Measurements from ENCODE around the gene CHST12.

CHST12 gene

GRCh38 chr7:2460641-2461040 lies 57.2 kb downstream of the CHST12 start:
- no peak for TF ChIP-seq CTCF (IDR thresholded peaks at IDR 0.05; ENCODE audit: low read depth, low read length, poor library complexity, severe bottlenecking)
- TF ChIP-seq EZH2phosphoT487 (IDR thresholded peaks at IDR 0.05; ENCODE audit: borderline replicate concordance, low read length) = no peak
- no peaks in the 10 kb centered on the region for H3K9me3 ChIP-seq (ENCODE audit: control insufficient read depth, insufficient read depth, low read length)
- no peak overlapping the region for H3K4me2 ChIP-seq (ENCODE audit: low read length)
- H3K36me3 ChIP-seq (ENCODE audit: control insufficient read depth, low read length) = no peaks in the 10 kb centered on the region
- no peaks in the 10 kb centered on the region for H3K9me2 ChIP-seq (replicated peaks; ENCODE audit: control insufficient read depth, low read length)
- H4K20me1 ChIP-seq (ENCODE audit: control insufficient read depth, insufficient read depth, low read depth, low read length) = 0 out of 2 replicates have a peak, but pooled peaks cover 2% of the 10 kb centered on the region
- no peaks in the 10 kb centered on the region; the same call in 1 of the 2 replicates for H3F3A ChIP-seq (ENCODE audit: control insufficient read depth, insufficient read depth)
- H3K4me3 ChIP-seq (ENCODE audit: low read length) = no peak overlapping the region
- no peak overlapping the region for H3K27ac ChIP-seq (ENCODE audit: low read depth, low read length)
- H3K4me1 ChIP-seq (ENCODE audit: control insufficient read depth, low read length) = peaks cover under 1% of the 10 kb centered on the region
- no peaks in the 10 kb centered on the region; the same call in 1 of the 2 replicates for H3K27me3 ChIP-seq (ENCODE audit: control insufficient read depth, low read length)
- H3K79me2 ChIP-seq (ENCODE audit: control insufficient read depth, low read length) = no peaks in the 10 kb centered on the region

GRCh38 chr7:2461268-2462026 lies 58.0 kb downstream of the CHST12 start:
- Histone ChIP-seq H3K4me3 (ENCODE audit: low read length) (no peak overlapping the region), H3K36me3 (ENCODE audit: control insufficient read depth, low read length) (no peaks in the 10 kb centered on the region), H3K9me3 (ENCODE audit: control insufficient read depth, insufficient read depth, low read length) (no peaks in the 10 kb centered on the region), H3K4me2 (ENCODE audit: low read length) (no peak overlapping the region), H3K4me1 (ENCODE audit: control insufficient read depth, low read length) (peaks cover 6% of the 10 kb centered on the region), H3K27me3 (ENCODE audit: control insufficient read depth, low read length) (no peaks in the 10 kb centered on the region; the same call in 1 of the 2 replicates), H4K20me1 (ENCODE audit: control insufficient read depth, insufficient read depth, low read depth, low read length) (0 out of 2 replicates have a peak, but pooled peaks cover 2% of the 10 kb centered on the region), H3K9me2 (replicated peaks; ENCODE audit: control insufficient read depth, low read length) (no peaks in the 10 kb centered on the region), H3F3A (ENCODE audit: control insufficient read depth, insufficient read depth) (no peaks in the 10 kb centered on the region), H3K79me2 (ENCODE audit: control insufficient read depth, low read length) (no peaks in the 10 kb centered on the region), H3K27ac (ENCODE audit: low read depth, low read length) (no peak overlapping the region)
- TF ChIP-seq CTCF (IDR thresholded peaks at IDR 0.05; ENCODE audit: low read depth, low read length, poor library complexity, severe bottlenecking) (no peak), EZH2phosphoT487 (IDR thresholded peaks at IDR 0.05; ENCODE audit: borderline replicate concordance, low read length) (no peak)

GRCh38 chr7:2462731-2463130 lies 59.3 kb downstream of the CHST12 start:
- Histone ChIP-seq H3K36me3 (ENCODE audit: control insufficient read depth, low read length) (no peaks in the 10 kb centered on the region), H3K4me2 (ENCODE audit: low read length) (no peak overlapping the region), H3K4me1 (ENCODE audit: control insufficient read depth, low read length) (peaks cover 6% of the 10 kb centered on the region), H3K4me3 (ENCODE audit: low read length) (no peak overlapping the region), H3K79me2 (ENCODE audit: control insufficient read depth, low read length) (no peaks in the 10 kb centered on the region), H3K9me2 (replicated peaks; ENCODE audit: control insufficient read depth, low read length) (no peaks in the 10 kb centered on the region), H3K27ac (ENCODE audit: low read depth, low read length) (no peak overlapping the region), H3K9me3 (ENCODE audit: control insufficient read depth, insufficient read depth, low read length) (no peaks in the 10 kb centered on the region), H3F3A (ENCODE audit: control insufficient read depth, insufficient read depth) (no peaks in the 10 kb centered on the region), H3K27me3 (ENCODE audit: control insufficient read depth, low read length) (no peaks in the 10 kb centered on the region; the same call in 1 of the 2 replicates), H4K20me1 (ENCODE audit: control insufficient read depth, insufficient read depth, low read depth, low read length) (0 out of 2 replicates have a peak, but pooled peaks cover 2% of the 10 kb centered on the region)
- TF ChIP-seq EZH2phosphoT487 (IDR thresholded peaks at IDR 0.05; ENCODE audit: borderline replicate concordance, low read length) (no peak), CTCF (IDR thresholded peaks at IDR 0.05; ENCODE audit: low read depth, low read length, poor library complexity, severe bottlenecking) (no peak)
